HEK293 (cell line): ENCODE results near the gene MUC5AC.

ENCODE experiments used
- CTCF ChIA-PET: fragments of 350-600 bp; formaldehyde crosslinking; extraction: SDS; loops from one replicate; lab custom pipeline; 2021; ENCODE audit warnings: antibody characterized with exemption; lab: Yijun Ruan, JAX
- POLR2A ChIA-PET: fragments of 300-600 bp; formaldehyde crosslinking; extraction: SDS; loops from one replicate; lab custom pipeline; 2020; ENCODE audit warnings: antibody characterized with exemption, inconsistent platforms; lab: Yijun Ruan, JAX
- H3K27ac ChIP-seq: fragments of 200-500 bp; sonication (Bioruptor generic); 2 replicates; pipeline ENCODE4 v1.5.1; 2014; ENCODE audit warnings: low read depth, low read length, control low read depth, inconsistent platforms; ENCODE audit errors: extremely low read depth
- H3K36me3 ChIP-seq, 2 experiments: fragments of 200-500 bp in 1 of 2; sonication (Bioruptor generic) in 1 of 2; 1 replicate in 1 of 2; 2 replicates in 1 of 2; pipeline ENCODE4 v1.5.1; 2014 to 2017; ENCODE audit warnings: inconsistent platforms in 2 of 2, low read length in 2 of 2; ENCODE audit not compliant: control insufficient read depth in 2 of 2, insufficient read depth in 1 of 2
- H3K4me1 ChIP-seq: fragments of 200-500 bp; sonication (Bioruptor generic); 2 replicates; pipeline ENCODE4 v1.5.1; 2014; ENCODE audit warnings: mild to moderate bottlenecking, low read length, inconsistent platforms; ENCODE audit not compliant: control insufficient read depth, insufficient read depth
- H3K4me3 ChIP-seq: 2 replicates; pipeline ENCODE4 v1.5.1; 2011; ENCODE audit warnings: low read depth, mild to moderate bottlenecking, control low read depth, low read length, moderate library complexity
- H3K9me3 ChIP-seq: fragments of 200-500 bp; sonication (Bioruptor generic); 2 replicates; pipeline ENCODE4 v1.5.1; 2014; ENCODE audit warnings: low read depth, low read length, inconsistent platforms; ENCODE audit not compliant: control insufficient read depth, insufficient read depth
- FEZF1 ChIP-seq: fragments of 450-650 bp; formaldehyde crosslinking; IDR thresholded peaks from 2 replicates; pipeline ENCODE4 v1.5.1; 2016; ENCODE audit warnings: missing biosample characterization, missing genetic modification characterization
- GFI1B ChIP-seq: fragments of 450-650 bp; formaldehyde crosslinking; IDR thresholded peaks from 2 replicates; pipeline ENCODE4 v1.5.1; 2016; ENCODE audit warnings: missing biosample characterization, missing genetic modification characterization
- HOXD13 ChIP-seq: sonication (generic); formaldehyde crosslinking; IDR thresholded peaks from 2 replicates; pipeline ENCODE4 v1.8.0; 2022; ENCODE audit warnings: missing genetic modification reagents, borderline replicate concordance
- IKZF3 ChIP-seq: fragments of 450-650 bp; IDR thresholded peaks from 2 replicates; pipeline ENCODE4 v1.5.0; 2018; ENCODE audit warnings: missing biosample characterization, mild to moderate bottlenecking, missing genetic modification characterization, moderate library complexity
- PRDM4 ChIP-seq: fragments of 450-650 bp; formaldehyde crosslinking; IDR thresholded peaks from 2 replicates; pipeline ENCODE4 v1.5.1; 2017; ENCODE audit warnings: missing biosample characterization, missing genetic modification characterization
- SP7 ChIP-seq: fragments of 450-650 bp; formaldehyde crosslinking; IDR thresholded peaks from 2 replicates; pipeline ENCODE4 v1.5.1; 2016; ENCODE audit warnings: missing biosample characterization, missing genetic modification characterization
- ZNF175 ChIP-seq: fragments of 450-650 bp; formaldehyde crosslinking; IDR thresholded peaks from 2 replicates; pipeline ENCODE4 v1.5.1; 2016; ENCODE audit warnings: missing biosample characterization, missing genetic modification characterization
- ZNF221 ChIP-seq: fragments of 450-650 bp; formaldehyde crosslinking; IDR thresholded peaks from 2 replicates; pipeline ENCODE4 v1.5.1; 2017; ENCODE audit warnings: missing biosample characterization, missing genetic modification characterization, borderline replicate concordance
- ZNF24 ChIP-seq: fragments of 450-650 bp; formaldehyde crosslinking; IDR thresholded peaks from 2 replicates; pipeline ENCODE4 v1.5.1; 2016; ENCODE audit warnings: missing biosample characterization, missing genetic modification characterization
- ZNF37A ChIP-seq: fragments of 450-650 bp; IDR thresholded peaks from 2 replicates; pipeline ENCODE4 v1.5.1; 2018; ENCODE audit warnings: missing biosample characterization, missing genetic modification characterization
- ZNF558 ChIP-seq: fragments of 450-650 bp; formaldehyde crosslinking; IDR thresholded peaks from 2 replicates; pipeline ENCODE4 v1.5.1; 2016; ENCODE audit warnings: missing biosample characterization, missing genetic modification characterization
- ZNF624 ChIP-seq: fragments of 450-650 bp; formaldehyde crosslinking; IDR thresholded peaks from 2 replicates; pipeline ENCODE4 v1.5.1; 2017; ENCODE audit warnings: missing biosample characterization, missing genetic modification characterization
- ZSCAN4 ChIP-seq: fragments of 450-650 bp; formaldehyde crosslinking; IDR thresholded peaks from 2 replicates; pipeline ENCODE4 v1.5.1; 2017; ENCODE audit warnings: missing biosample characterization, missing genetic modification characterization
- TF ChIP-seq, protein P1 (sequence below): fragments of 450-650 bp; formaldehyde crosslinking; optimal IDR thresholded peaks from 2 replicates; pipeline ENCODE3; 2016; ENCODE audit warnings: missing biosample characterization, mild to moderate bottlenecking, missing genetic modification characterization
- TF ChIP-seq, protein P2 (sequence below): fragments of 450-650 bp; formaldehyde crosslinking; IDR thresholded peaks from 2 replicates; pipeline ENCODE4 v1.5.1; 2016; ENCODE audit warnings: missing biosample characterization, missing genetic modification characterization, low read depth
- TF ChIP-seq, protein P3 (sequence below): fragments of 450-650 bp; formaldehyde crosslinking; IDR thresholded peaks from 2 replicates; pipeline ENCODE4 v1.5.1; 2017; ENCODE audit warnings: missing biosample characterization, missing genetic modification characterization

The MUC5AC gene

GRCh38 chr11:1197431-1197885, 39.7 kb downstream of the MUC5AC start (continued):
- TF ChIP-seq, protein P1, sequence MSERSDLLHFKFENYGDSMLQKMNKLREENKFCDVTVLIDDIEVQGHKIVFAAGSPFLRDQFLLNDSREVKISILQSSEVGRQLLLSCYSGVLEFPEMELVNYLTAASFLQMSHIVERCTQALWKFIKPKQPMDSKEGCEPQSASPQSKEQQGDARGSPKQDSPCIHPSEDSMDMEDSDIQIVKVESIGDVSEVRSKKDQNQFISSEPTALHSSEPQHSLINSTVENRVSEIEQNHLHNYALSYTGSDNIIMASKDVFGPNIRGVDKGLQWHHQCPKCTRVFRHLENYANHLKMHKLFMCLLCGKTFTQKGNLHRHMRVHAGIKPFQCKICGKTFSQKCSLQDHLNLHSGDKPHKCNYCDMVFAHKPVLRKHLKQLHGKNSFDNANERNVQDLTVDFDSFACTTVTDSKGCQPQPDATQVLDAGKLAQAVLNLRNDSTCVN (tag by site-specific recombination): no peak
- TF ChIP-seq GFI1B (tag by site-specific recombination) (no peak), ZSCAN4 (tag by site-specific recombination) (no peak)

GRCh38 chr11:1197886-1198560, 40.3 kb downstream of the MUC5AC start:
- H3K27ac ChIP-seq: no peak overlapping the region
- no peak overlapping the region for H3K4me3 ChIP-seq
- CTCF ChIA-PET: no interaction called here
- POLR2A ChIA-PET: no interaction called here
- no peaks in the 10 kb centered on the region for H3K36me3 ChIP-seq
- no peaks in the 10 kb centered on the region for H3K4me1 ChIP-seq
- no peaks in the 10 kb centered on the region for H3K9me3 ChIP-seq
- TF ChIP-seq ZNF221 (no peak), FEZF1 (tag by site-specific recombination) (no peak)

DNA sequence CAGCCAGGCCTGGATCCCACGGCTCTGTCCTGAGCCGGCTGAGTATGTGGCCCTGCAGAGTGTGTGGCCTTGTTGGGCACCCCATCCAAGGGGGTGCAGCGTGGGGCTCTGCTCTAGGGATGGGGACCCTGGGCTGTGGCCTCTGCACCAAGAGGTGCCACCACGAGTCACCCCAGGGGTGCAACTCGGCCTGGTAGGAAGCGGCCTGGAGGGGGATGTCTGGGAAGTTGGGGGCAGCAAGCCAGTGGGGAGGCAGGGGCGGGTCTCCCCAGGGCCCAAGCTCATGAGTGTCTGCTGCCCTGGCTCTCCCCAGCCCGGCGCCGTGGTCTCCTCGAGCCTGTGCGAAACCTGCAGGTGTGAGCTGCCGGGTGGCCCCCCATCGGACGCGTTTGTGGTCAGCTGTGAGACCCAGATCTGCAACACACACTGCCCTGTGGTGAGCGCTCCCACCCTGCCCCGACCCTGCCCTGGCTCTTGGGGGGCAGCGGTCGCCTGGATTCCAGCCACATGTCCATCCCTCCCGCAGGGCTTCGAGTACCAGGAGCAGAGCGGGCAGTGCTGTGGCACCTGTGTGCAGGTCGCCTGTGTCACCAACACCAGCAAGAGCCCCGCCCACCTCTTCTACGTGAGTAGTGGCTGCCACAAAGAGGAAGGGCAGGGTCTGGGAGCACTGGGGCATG, 40.9 kb downstream of the MUC5AC start:
- H3K36me3 ChIP-seq: no peaks in the 10 kb centered on the region
- H3K4me3 ChIP-seq: no peak overlapping the region
- H3K9me3 ChIP-seq: no peaks in the 10 kb centered on the region
- CTCF ChIA-PET: no interaction called here
- H3K27ac ChIP-seq: no peak overlapping the region
- no peaks in the 10 kb centered on the region for H3K4me1 ChIP-seq
- TF ChIP-seq IKZF3 (tag by site-specific recombination) (no peak), ZNF37A (no peak)
- POLR2A ChIA-PET: no interaction called here

GRCh38 chr11:1199241-1199750, 41.5 kb downstream of the MUC5AC start:
- H3K4me3 ChIP-seq: no peak overlapping the region
- no peaks in the 10 kb centered on the region for H3K4me1 ChIP-seq
- no peak overlapping the region for H3K27ac ChIP-seq
- no peaks in the 10 kb centered on the region for H3K36me3 ChIP-seq
- no peak for TF ChIP-seq ZNF175
- TF ChIP-seq, protein P2, sequence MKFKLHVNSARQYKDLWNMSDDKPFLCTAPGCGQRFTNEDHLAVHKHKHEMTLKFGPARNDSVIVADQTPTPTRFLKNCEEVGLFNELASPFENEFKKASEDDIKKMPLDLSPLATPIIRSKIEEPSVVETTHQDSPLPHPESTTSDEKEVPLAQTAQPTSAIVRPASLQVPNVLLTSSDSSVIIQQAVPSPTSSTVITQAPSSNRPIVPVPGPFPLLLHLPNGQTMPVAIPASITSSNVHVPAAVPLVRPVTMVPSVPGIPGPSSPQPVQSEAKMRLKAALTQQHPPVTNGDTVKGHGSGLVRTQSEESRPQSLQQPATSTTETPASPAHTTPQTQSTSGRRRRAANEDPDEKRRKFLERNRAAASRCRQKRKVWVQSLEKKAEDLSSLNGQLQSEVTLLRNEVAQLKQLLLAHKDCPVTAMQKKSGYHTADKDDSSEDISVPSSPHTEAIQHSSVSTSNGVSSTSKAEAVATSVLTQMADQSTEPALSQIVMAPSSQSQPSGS (tag by site-specific recombination): no peak
- TF ChIP-seq PRDM4 (tag by site-specific recombination): no peak
- no peak for TF ChIP-seq ZNF624 (tag by site-specific recombination)
- TF ChIP-seq, protein P3, sequence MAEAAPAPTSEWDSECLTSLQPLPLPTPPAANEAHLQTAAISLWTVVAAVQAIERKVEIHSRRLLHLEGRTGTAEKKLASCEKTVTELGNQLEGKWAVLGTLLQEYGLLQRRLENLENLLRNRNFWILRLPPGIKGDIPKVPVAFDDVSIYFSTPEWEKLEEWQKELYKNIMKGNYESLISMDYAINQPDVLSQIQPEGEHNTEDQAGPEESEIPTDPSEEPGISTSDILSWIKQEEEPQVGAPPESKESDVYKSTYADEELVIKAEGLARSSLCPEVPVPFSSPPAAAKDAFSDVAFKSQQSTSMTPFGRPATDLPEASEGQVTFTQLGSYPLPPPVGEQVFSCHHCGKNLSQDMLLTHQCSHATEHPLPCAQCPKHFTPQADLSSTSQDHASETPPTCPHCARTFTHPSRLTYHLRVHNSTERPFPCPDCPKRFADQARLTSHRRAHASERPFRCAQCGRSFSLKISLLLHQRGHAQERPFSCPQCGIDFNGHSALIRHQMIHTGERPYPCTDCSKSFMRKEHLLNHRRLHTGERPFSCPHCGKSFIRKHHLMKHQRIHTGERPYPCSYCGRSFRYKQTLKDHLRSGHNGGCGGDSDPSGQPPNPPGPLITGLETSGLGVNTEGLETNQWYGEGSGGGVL (tag by site-specific recombination): no peak
- TF ChIP-seq SP7: no peak
- TF ChIP-seq ZNF558 (tag by site-specific recombination): no peak
- TF ChIP-seq ZNF24 (tag by site-specific recombination): no peak
- no peak for TF ChIP-seq HOXD13
- ChIA-PET CTCF (no interaction called here), POLR2A (no interaction called here)
- no peaks in the 10 kb centered on the region for H3K9me3 ChIP-seq
